ENCODE results near the gene OR2F2. TPM values are rescaled to one million over a fixed set of nuclear protein-coding genes. Genes with fewer than 3 reads are reported as not detected.

OR2F2 gene
- total RNA-seq, 2 experiments from 2014 or later, result not detected

DNA sequence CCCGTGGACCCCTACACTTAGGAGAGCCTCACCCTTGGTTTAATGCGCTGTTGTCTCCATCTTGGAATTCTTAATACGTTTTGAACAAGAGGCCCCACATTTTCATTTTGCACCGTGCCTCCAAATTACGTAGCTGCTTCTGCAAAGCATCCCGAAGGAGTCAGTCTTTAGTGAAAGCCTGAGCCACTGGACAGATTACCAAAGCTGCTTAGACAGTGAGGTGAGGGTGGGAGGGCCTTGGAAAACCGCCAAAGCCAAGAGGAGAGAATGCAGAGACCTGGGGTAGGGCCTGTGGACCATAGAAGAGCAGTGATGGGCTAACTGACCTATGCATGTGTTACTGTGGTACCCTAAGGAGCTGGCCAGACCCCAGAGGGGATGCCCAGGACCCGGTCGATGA, 28.9 kb upstream of the OR2F2 start:
- H3K27me3 Mint-ChIP-seq, result peaks cover 10% of the 10 kb centered on the region
- peaks cover 28% of the 10 kb centered on the region for H3K4me1 Mint-ChIP-seq
- H3K36me3 Mint-ChIP-seq, result no peaks in the 10 kb centered on the region
- H3K27ac Mint-ChIP-seq, result no peak overlapping the region
- H3K4me3 Mint-ChIP-seq, result no peak overlapping the region
- no peak for DNase-seq
- H3K9me3 Mint-ChIP-seq, result no peaks in the 10 kb centered on the region

DNA sequence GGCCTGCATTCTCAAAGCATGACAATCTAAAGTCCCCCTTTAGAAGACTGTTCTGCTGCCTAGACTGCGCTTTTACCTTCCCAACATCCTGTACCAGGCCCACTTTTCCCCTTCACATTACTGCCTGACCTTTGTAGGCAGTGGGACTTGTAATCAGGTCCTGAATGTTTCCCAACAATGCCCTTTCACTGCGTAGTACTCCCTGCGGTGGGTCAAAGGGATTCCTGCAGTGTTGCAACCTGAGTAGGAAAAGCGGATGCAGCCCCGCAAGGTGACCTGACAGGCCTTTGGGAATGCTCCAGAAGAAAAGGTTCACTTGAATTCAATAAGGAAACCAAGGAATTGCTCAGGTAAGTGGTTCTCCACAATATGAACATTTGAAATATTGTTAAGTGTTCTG, 28.1 kb upstream of the OR2F2 start:
- peak overlapping the region; percentile 68 for H3K27ac Mint-ChIP-seq
- no peaks in the 10 kb centered on the region for H3K36me3 Mint-ChIP-seq
- peaks cover 10% of the 10 kb centered on the region for H3K27me3 Mint-ChIP-seq
- H3K4me3 Mint-ChIP-seq, result no peak overlapping the region
- H3K9me3 Mint-ChIP-seq, result no peaks in the 10 kb centered on the region
- DNase-seq, result no peak
- H3K4me1 Mint-ChIP-seq, result peaks cover 27% of the 10 kb centered on the region

DNA sequence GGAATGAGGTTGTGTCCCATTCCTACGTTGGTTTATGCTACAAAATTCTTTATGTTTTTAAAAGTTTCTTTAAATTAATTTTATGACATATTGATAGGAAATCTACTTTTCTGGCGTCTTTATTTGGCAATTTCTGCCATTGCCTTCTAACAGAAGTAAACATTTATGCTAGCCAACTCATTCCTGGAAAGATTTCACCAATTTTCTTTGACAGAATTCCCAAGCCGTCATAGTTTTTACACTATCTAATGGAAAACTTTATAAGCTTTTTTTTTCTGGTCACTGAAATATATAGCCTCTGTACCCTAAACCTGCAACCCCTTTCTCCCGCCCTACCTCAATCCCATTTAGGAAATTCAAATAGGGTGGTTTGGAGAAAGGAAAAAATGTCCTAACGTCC, 26.9 kb upstream of the OR2F2 start:
- no peak for DNase-seq
- Mint-ChIP-seq H3K9me3 (no peaks in the 10 kb centered on the region), H3K36me3 (no peaks in the 10 kb centered on the region), H3K27ac (no peak overlapping the region), H3K4me3 (no peak overlapping the region), H3K27me3 (peaks cover 10% of the 10 kb centered on the region), H3K4me1 (peaks cover 26% of the 10 kb centered on the region)

DNA sequence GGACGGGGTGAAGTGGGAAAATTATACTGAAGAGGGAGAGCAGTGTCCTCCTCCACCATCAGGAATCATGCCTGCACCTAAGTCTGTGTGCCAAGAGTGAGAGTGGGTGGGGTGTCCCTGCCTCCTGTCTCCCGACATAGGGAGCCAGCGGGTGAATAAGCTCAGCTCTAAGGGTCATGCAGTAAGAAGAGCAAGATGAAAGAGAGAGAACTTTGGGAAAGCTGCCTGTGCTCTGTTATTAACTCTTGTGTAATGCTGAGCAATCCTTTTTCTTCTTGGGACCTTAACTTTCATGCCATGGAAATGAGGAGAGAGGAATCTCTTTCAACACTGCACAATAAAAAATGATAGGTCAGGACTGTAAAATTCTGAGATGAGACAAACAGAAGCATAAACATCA, 25.2 kb upstream of the OR2F2 start:
- DNase-seq, result no peak
- H3K27me3 Mint-ChIP-seq, result peaks cover 16% of the 10 kb centered on the region
- no peaks in the 10 kb centered on the region for H3K9me3 Mint-ChIP-seq
- H3K36me3 Mint-ChIP-seq, result no peaks in the 10 kb centered on the region
- no peak overlapping the region for H3K27ac Mint-ChIP-seq
- peaks cover 36% of the 10 kb centered on the region for H3K4me1 Mint-ChIP-seq
- H3K4me3 Mint-ChIP-seq, result no peak overlapping the region

DNA sequence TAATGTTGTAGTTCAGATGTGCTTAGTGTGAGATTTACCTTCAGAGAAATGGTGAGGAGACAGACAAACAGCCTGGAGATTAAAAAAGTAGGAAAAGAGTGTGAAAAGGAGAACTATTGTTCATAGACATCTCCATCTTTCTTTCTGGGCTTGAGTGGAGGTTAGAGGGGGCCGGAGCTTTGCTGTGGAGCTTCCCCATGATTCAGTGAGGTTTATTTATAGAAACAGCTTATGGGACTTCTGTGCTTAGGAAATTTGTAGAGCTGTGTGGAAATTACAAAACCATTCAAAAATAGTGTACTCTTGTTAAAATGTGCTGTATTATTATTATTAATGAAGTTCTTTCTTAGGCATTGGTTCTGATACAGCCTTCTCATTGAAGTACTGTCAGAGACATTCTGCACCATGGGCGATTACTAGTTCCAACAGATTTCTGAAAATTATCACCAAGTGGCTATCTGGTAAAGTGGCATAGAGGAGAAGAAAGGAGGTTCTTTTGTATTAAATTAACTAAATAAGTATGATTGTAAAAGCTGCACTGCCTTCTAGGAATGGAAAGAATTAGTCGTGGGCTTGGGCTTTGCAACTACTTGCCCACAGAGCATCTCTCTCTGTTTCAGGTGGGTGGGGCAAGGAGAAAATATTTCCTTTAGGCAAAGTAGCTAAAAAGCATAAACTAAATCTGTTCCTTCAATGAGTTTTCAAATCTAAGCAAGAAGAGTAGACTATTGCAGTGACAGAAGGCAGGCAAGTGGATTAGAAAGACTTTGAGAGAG, 24.4 kb upstream of the OR2F2 start:
- peaks cover 16% of the 10 kb centered on the region for H3K27me3 Mint-ChIP-seq
- no peaks in the 10 kb centered on the region for H3K9me3 Mint-ChIP-seq
- H3K27ac Mint-ChIP-seq, result no peak overlapping the region
- no peaks in the 10 kb centered on the region for H3K36me3 Mint-ChIP-seq
- H3K4me1 Mint-ChIP-seq, result peaks cover 32% of the 10 kb centered on the region
- DNase-seq, result no peak
- no peak overlapping the region for H3K4me3 Mint-ChIP-seq

DNA sequence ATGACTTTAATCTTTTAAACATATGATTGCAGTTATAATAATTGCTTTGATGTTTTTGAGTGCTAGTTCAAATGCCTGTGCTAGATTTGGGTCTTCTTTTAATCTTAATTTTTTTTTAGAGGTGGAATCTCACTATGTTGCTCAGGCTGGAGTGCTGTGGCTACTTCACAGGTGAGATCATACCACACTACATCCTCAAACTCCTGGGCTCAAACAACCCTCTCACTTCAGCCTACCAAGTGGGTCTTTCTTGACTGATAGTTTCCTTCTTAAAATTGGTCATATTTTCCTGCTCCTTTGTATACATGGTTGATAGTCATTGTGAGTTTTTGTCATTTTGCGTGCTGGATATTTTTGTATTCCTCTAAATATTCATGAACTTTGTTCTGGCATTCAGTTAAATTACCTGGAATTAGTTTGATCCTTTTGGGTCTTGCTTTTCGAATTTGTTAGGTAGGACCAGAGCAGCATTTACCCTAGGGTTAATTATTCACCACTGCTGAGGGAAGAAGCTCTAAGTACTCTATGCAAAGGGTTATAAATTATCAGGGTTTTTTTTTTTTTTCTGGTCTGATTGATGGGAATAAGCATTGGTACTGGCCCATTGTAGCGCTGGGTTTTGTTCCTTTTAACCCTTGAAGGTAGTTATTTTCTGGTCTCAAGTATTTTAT, 21.0 kb upstream of the OR2F2 start:
- peaks cover 21% of the 10 kb centered on the region for H3K4me1 Mint-ChIP-seq
- no peak for DNase-seq
- H3K9me3 Mint-ChIP-seq, result no peaks in the 10 kb centered on the region
- H3K27ac Mint-ChIP-seq, result no peak overlapping the region
- no peak overlapping the region for H3K4me3 Mint-ChIP-seq
- peaks cover 27% of the 10 kb centered on the region for H3K27me3 Mint-ChIP-seq
- H3K36me3 Mint-ChIP-seq, result no peaks in the 10 kb centered on the region

DNA sequence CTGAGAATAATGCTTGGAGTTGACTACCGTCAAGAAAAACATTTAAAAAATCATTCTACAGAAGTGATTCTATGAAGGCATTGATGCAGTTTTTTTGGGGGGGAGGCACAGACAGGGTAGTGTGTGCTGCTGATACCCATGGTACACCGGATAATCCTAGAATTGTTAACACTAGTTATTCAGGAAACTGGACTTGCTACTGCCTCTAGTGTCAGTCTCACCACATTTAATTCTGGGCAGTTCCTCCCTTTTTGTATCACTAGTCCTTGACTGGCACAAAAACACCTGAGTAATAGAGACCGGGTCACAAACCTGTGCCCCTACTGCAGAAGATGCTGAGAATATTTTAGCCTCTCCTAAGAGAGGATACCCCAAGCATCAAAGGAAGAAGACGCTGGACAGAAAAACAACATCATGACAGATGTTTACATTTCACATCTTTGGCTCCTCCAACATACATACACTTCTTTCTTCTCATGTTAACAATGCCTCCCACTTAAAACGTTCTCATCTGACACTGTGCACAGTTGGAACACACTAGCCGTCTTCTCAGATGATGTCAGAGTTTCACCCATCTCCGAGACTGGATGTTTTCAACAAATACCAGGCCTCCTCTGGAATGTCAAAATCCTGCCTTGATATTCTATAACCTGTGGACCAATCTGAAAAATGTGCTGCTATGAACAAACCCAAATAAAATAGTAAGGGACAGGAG, 19.9 kb upstream of the OR2F2 start:
- H3K4me3 Mint-ChIP-seq, result no peak overlapping the region
- H3K27ac Mint-ChIP-seq, result no peak overlapping the region
- peaks cover 21% of the 10 kb centered on the region for H3K4me1 Mint-ChIP-seq
- H3K36me3 Mint-ChIP-seq, result no peaks in the 10 kb centered on the region
- H3K27me3 Mint-ChIP-seq, result peaks cover 25% of the 10 kb centered on the region
- H3K9me3 Mint-ChIP-seq, result no peaks in the 10 kb centered on the region
- no peak for DNase-seq

DNA sequence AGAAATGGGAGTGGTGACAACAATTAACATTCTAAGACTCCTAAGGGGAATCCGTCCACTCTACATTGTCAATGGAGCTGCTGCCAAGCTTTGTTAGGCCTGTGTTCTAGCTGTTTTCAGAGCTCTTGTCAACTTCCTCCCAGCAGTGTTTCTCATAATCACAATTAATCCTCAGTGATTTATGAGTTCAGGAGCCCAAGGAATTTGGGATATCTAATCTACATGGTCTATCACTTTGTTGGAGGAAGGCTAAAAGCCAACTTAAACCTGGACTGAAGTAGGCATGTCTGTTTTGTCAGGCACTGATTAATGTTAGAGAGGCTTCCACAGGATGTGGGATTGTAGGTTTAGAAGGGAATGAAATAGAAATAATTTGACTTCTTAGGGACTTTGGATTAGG, 10.2 kb upstream of the OR2F2 start:
- H3K27me3 Mint-ChIP-seq, result peaks cover 22% of the 10 kb centered on the region
- H3K4me1 Mint-ChIP-seq, result peaks cover 6% of the 10 kb centered on the region
- no peak overlapping the region for H3K4me3 Mint-ChIP-seq
- H3K27ac Mint-ChIP-seq, result no peak overlapping the region
- DNase-seq, result no peak
- no peaks in the 10 kb centered on the region for H3K36me3 Mint-ChIP-seq
- H3K9me3 Mint-ChIP-seq, result no peaks in the 10 kb centered on the region

DNA sequence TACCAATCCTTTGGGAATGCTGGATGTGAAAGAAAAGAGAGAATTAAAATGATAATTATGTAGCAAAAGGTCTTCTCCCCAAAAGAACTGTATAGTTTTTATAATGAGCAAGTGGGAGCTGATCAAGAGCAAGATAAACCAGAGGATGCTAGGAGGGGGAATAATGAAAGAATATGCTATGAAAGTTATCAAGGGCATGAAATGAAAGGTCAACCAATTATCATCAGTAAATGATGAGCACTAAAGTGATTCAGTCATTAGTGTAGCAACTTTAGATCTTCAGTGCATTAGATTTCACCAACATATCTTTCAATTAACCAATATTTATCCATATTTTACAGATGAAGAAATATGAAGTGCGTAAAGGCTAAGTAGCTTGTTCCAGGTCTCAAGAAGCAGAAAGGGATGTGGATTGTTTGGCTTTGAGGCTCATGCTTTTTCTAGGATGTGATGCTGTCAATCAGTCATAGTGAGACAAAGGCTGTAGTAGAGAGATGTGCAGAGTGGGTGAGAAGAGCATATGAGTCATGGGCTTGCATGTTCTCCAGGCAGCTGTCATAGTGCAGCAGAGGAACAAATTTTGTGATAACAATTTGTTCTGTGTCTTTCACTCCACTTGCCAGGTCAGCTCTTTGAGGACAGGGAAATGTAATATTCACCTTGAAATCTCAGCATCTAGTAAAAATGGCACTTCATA, 5.7 kb upstream of the OR2F2 start:
- Mint-ChIP-seq H3K36me3 (peaks cover 4% of the 10 kb centered on the region), H3K4me1 (peaks cover 6% of the 10 kb centered on the region), H3K4me3 (no peak overlapping the region), H3K27ac (no peak overlapping the region), H3K9me3 (peaks cover 8% of the 10 kb centered on the region), H3K27me3 (peaks cover 14% of the 10 kb centered on the region)
- peak; percentile 10 for DNase-seq

DNA sequence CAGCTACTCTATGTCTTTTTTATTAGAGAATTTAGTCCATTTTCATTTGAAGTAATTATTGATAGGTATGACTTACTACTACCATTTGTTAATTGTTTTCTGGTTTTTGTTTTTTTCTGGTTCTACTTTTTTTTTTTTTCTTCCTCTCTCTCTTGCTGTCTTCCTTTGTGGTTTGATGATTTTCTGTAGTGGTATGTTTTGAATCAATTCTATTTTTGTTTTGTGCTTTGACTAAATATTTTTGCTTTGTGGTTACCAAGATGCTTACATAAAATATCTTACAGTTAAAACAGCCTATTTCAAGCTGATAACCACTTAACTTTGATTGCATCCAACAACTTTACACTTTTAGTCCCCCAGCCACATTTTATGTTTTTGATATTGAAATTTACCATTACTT, 3.3 kb upstream of the OR2F2 start:
- H3K36me3 Mint-ChIP-seq, result peaks cover 4% of the 10 kb centered on the region
- H3K9me3 Mint-ChIP-seq, result peaks cover 8% of the 10 kb centered on the region
- DNase-seq, result no peak
- no peak overlapping the region for H3K4me3 Mint-ChIP-seq
- peaks cover 6% of the 10 kb centered on the region for H3K4me1 Mint-ChIP-seq
- no peak overlapping the region for H3K27ac Mint-ChIP-seq
- H3K27me3 Mint-ChIP-seq, result peaks cover 23% of the 10 kb centered on the region

DNA sequence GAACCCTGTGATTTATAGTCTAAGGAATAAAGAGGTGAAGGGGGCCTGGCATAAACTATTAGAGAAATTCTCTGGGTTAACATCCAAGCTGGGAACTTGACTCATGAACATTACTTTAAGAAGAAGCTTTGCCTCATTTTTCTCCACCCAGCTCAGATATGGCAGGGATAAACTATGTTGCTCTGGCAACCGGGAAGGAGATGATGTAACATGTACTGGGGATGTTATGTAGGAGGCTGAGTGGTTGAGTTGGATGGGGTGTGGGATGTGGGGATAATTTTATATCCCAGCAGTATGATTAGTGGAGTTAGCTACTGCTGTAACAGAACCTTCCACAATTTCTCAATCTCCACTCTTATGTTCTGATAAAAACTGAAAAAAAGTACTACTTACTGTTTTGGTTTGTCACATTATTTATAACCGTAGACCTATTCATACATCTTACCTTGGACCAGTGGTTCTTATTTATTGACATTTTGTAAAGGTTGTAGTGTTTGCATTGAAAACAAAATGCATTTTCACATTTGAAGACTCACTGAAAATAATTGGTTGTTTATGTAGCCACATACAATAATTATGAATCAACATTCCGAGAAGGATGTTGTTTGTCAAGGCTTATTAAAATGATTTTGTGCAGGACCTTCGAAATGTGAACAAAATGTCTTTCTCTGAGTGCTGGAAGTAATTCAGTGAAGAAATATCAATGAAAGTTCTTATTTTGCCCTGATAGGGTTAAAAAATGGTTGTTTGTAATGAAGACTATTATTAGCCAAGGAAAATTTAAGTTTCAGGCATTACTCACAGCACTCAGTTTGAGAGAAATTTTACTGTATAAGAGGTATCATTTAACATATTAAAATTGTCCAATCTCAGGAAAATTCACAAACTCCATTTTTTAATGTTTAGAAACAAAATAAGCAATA, 1.3 kb downstream of the OR2F2 start:
- Mint-ChIP-seq H3K36me3 (peaks cover 4% of the 10 kb centered on the region), H3K4me3 (no peak overlapping the region), H3K4me1 (no peaks in the 10 kb centered on the region), H3K27me3 (peaks cover 21% of the 10 kb centered on the region), H3K27ac (no peak overlapping the region), H3K9me3 (peaks cover 8% of the 10 kb centered on the region)
- DNase-seq, result no peak

DNA sequence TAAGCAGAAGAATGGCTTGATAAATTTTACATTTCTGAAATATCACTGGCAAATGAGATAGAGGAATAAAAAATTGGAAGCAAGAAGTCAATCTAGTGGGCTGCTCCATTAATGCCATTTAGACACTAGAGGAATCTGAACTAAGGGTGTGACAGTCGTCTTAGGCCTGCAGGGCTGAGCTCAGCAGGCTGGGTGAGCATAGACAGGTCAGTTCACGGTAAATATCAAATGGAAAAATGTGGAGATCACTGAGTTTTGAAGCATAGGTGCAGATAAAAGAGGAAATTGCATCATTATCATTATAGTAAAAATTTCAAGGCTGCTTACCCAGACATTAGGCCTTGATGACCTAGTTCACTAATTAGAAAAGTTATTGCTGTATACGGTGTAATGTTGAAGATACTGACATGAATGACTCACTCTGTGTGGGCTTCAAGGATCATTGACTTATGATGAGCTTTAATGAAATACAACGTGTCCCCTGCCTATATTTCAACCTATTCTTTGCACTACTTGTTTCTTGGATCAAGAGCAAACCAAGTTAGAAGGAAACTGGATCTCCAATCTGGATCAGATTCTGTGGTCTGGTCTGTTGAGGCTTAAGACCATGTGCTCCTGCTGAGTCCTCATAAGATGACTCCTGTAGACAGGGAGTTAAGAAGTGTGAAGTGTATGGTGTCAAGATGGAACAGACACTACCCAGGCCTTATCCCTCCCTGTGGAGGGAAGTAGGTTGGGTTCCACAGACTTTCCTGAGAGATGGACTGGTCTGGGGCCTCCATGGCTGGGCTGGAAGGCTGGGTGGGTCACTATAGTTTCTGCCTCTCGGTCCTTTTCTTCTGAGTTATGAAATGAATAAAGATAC, 3.6 kb downstream of the OR2F2 start:
- Mint-ChIP-seq H3K27me3 (peaks cover 19% of the 10 kb centered on the region), H3K27ac (no peak overlapping the region), H3K4me3 (no peak overlapping the region), H3K9me3 (no peaks in the 10 kb centered on the region), H3K36me3 (no peaks in the 10 kb centered on the region), H3K4me1 (no peaks in the 10 kb centered on the region)
- DNase-seq, result no peak

DNA sequence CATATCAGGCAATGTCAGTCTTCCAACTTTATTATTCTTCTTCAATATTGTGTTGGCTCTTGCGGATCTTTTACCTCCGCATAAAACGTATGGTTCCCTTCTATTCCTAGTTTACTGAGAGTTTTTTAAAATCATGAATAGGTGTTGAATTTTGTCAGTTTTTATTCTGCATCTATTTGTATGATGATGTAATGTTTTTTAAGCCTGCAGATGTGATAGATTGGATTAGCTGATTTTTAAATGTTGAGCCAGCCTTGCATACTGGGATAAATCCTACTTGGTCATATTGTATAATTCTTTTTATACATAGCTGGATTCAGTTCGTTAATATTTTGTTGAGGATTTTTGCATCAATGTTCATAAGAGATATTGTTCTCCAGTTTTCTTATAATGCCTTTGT, 10.4 kb downstream of the OR2F2 start:
- Mint-ChIP-seq H3K27ac (no peak overlapping the region), H3K4me3 (no peak overlapping the region), H3K4me1 (no peaks in the 10 kb centered on the region), H3K27me3 (peaks cover 55% of the 10 kb centered on the region), H3K9me3 (peaks cover 1% of the 10 kb centered on the region), H3K36me3 (no peaks in the 10 kb centered on the region)
- no peak for DNase-seq
